CD1c-positive myeloid dendritic cell (primary cell): ENCODE data around the gene NCBP3.
"Not testable (repeated sequence)": the region's sequence is repeated elsewhere in the genome, so short reads cannot be mapped to it uniquely, and the experiment has no call there.

Experiments
- DNase-seq: peaks from one replicate; pipeline ENCODE4 v3.0.0-alpha.2; 2016; ENCODE audit errors: extremely low spot score

The NCBP3 gene

DNA sequence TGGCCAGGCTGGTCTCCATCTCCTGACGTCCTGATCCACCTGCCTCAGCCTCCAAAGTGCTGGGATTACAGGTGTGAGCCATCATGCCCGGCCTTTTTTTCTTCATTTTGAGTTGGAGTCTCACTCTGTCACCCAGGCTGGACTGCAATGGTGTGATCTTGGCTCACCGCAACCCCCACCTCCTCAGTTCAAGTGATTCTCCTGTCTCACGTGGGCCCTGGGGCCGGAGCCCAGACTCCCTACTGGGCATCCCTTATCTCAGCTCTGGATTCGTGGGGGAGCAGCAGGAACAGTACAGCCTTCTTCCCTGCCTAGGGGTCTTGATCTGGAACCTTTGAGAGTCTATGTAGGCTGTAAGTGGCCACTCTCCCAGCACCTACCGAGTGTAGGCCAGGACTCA lies 52.8 kb downstream of the NCBP3 start:
- not testable (repeated sequence) for DNase-seq

DNA sequence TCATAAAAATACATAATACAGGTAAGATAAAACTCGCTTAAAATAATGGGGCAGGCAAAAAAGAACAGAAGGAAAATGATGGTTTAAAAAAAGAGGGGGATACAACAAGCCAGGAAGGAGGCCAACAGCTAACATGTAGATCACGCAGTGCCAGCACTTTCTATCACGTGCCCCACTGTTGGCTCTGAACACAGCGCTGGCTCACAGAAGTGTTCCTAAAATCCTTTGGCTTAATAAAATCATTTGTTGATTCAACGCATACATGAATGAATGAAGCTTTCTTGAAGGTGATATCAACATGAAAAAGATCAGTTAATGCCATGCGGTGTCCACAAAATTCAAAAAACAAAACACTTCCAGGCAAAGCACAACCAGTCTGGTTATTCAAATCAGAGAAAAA lies 53.6 kb downstream of the NCBP3 start:
- DNase-seq = no peak

- no peak for DNase-seq
Measured at GRCh38 chr17:3788200-3788599, 57.8 kb downstream of the NCBP3 start.

- DNase-seq = not testable (repeated sequence)
Measured at GRCh38 chr17:3785323-3785722, 60.7 kb downstream of the NCBP3 start.

GRCh38 chr17:3782751-3783150 lies 63.3 kb downstream of the NCBP3 start:
- no peak for DNase-seq

DNA sequence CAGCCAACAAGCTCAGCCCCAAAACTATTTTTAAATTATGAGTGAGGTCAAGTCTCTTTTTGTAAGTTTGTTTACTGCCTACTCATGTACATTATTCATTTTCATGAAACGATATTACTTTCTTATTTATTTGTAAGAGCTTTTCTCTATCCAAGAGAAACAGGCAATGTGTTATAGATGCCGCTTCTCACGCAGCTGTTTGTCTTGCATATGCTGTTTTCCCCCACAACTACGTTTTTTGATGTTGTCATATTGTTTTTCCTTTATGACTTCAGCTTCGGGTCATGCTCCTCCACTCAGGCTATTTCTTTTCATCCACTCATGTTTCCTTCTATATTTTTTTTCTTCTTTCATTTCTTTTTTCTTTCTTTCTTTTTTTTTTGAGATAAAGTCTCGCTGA lies 65.1 kb downstream of the NCBP3 start:
- DNase-seq = no peak

- DNase-seq = no peak
Measured at GRCh38 chr17:3777366-3778120, 68.5 kb downstream of the NCBP3 start.

- DNase-seq = no peak
Measured at GRCh38 chr17:3773966-3774365, 72.1 kb downstream of the NCBP3 start.

DNA sequence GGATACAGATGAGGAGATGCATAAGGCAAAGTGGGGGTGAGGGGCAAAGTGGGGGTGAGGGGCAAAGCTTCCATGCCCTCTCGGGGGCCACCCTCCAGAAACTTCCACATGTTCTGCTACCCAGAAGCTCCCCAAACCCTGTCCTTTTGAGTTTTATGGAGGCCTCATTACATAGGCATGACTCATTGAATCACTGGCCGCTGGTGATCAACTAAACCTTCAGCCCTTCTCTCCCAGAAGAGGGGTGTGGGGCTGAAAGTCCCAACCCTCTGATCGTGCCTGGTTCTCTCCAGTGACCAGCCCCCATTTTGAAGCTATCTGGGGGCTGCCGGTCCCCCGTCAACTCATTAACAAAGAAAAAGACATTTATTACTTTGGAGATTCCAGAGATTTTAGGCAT lies 72.5 kb downstream of the NCBP3 start:
- DNase-seq = no peak

DNA sequence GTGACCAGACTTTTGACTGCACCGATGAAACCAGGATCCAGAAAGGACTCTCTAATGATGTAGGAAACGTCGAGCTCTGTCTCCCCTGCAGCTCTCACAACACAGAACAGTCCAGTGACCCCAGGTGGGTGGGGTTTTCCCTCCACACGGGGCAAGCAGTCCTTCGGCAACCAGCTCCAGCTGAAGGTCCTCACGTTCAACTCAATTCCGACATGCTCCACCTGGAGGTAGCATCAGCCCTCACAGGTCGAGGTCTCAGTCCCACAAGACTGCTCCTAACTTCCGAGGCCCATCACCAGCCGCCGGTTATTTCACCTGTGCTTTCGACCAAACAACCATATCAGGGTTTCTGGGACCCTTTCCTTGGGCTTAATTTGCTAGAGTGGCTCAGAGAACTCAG lies 73.3 kb downstream of the NCBP3 start:
- DNase-seq = no peak

DNA sequence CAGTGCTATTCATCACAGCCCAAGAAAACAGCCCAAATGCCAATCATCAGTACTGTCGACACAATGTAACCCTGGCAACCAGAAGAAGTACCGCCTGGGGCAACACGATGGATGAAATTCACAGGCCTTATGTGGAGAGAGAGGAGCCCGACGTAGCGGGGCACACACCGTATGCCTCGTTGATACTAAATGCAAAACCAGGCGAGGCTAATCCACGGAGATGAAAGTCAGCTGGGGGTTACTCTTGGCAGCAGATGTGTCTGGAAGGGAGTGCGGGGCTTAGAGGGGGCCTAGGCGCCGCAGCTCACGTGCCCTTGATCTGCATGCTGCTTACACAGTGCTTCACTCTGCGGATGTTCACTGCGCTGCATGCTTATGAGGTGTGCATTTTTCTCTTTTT lies 74.9 kb downstream of the NCBP3 start:
- DNase-seq = no peak

DNA sequence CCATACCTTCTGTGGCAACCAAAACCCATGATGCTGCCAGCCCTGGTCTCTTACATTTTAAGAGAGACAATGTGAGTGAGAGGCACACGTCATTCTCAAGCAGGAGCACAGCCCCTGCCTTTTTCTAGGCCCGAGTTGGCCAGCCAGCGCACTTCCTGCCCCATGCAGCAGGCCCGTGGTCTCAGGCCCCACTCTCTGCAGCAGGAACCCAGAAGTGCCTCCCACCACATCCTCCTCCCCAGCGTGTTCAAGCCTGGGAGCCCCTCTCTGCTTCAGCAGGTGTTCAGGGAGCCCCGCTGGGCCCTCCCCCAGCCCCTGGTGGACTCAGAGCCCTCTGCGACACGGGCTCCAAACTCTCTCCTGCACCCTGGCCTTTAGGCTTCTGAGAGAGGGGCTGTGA lies 75.6 kb downstream of the NCBP3 start:
- peak; percentile 41 for DNase-seq

- no peak for DNase-seq
Measured at GRCh38 chr17:3768769-3769168, 77.3 kb downstream of the NCBP3 start.

DNA sequence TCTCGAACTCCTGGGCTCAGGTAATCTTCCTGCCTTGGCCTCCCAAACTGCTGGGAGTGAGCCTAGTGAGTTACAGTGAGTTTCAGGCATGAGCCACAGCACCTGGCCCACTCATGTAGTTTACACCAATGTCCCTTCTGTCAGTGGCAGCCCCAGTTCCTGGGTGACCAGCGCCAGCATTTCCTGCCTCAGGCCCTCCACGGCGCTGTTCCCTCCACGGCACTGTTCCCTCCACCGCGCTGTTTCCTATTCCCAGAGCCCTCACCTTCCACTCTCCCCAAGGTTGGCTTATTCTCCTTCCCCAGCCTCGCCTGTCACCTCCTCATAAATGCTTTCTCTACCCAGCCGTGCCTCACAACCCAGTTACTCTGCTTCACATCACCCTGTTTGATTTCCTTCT lies 77.7 kb downstream of the NCBP3 start:
- no peak for DNase-seq

GRCh38 chr17:3766779-3767178 lies 79.3 kb downstream of the NCBP3 start:
- DNase-seq = no peak

DNA sequence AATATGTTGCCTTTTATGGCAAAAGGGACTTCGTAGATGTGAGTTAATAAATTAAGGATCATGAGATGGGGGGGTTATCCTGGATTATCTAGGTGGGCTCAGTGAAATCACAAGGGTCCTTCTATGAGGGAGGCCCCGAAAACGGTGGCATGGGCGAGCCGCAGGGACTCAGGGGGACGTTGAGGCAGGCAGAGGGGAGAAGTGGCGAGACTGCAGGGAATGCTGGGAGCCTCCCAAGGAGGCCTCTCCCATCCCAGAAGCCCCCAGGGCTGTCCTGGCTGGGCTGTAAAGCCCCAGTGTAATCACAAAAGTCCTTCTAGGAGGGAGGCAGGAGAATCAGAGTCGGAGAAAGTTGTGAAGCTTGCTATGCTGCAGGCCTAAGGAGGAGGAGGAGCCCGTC lies 80.1 kb downstream of the NCBP3 start:
- DNase-seq = no peak

DNA sequence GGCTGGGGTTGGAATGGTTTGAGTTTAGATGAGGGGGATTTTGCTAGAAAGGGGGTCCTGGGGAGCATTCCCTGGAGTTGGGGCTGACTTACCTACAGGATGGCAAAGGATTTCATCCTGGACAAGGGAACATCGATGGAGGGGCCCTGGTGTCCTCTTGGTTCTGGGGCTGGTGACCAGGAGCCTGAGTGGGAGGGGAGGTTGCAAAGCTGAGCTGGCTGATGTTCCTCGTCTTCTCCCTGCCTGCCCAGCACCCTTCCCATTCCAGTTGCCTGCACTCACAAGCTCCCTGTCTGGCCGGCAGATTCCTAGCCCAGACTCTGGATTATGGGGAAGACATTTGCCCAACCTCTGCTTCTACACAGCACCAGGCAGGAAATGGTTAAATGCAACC lies 82.3 kb downstream of the NCBP3 start:
- peak; percentile 55 for DNase-seq

- DNase-seq = peak; percentile 86
Measured at GRCh38 chr17:3762922-3763776, 82.9 kb downstream of the NCBP3 start.

GRCh38 chr17:3761918-3762380 lies 84.1 kb downstream of the NCBP3 start:
- DNase-seq = no peak

DNA sequence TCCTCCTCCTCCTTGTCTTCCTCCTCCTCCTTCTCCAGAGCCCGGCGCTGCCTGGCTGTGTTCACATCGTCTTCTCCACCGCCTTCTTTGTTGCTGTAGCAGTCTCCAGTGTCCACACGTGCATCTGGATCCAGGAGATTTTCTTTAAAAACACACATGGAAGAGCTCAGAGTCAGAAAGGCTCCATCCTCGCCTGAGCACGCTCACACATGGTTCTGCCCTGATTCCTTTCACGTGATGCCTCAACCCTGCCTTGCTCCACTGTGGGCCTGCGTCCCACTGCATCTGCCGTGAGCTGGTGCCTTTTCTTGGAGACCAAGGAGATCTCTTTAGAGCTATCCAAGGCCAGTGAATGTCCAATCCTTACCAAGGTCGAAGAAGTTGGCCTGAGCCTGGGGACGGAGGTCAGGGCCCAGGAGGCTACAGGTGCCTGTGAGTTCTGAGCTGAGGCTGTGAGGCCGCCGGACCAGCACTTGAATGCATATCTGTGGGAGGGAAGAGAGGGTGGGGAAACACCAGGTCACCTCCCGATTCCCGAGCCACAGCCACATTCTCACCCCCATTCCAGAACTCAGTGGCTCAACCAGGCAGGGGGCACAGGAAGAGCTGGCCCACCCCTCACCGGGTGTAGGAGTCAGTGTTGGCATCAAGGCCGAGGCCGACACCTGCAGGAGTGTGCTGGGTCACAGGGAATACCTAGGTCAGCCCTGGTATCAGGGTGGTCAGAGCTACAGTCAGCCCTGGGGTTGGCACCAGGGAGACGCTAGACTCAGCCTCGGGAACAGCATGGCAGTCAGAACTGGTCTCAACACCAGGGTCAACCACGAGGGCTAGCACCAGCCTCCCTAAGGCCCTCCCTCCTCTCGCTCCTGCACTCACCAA lies 84.8 kb downstream of the NCBP3 start:
- no peak for DNase-seq

DNA sequence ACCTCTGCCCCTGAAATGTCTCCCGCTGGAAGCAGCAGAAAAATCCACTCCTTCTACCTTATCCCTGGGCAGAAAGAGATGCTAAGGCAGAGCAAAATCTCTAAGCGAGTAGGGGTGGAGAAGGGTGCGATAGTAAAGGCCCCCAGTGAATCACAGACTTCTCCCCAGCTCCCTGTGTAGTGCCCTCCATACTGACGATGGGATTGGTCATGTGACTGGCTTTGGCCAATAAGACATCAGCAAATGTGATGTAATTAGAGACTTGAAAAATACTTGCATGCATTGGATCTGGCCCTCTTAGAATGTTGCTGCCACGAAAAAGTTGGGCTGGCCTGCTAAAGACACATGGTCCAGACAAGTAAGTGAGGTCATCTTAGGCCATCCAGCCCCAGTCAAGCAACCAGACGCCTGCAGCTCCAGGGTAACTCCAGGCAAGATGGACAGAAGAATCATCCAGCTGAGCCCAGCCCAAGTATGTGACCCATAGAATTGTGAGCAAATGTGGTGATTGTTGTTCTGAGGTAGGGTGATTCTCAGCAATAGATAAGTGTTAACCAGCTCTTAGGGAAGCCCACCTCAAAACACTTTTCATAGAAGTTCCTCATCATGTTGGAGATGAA lies 86.3 kb downstream of the NCBP3 start:
- no peak for DNase-seq
